A549 (cell line): ENCODE results near the gene PRC1.

Source experiments
- CBX2 ChIP-seq: fragments of 200-600 bp; sonication (generic); IDR thresholded peaks from 2 replicates; pipeline ENCODE4 v1.6.1; 2016; ENCODE audit warnings: low read depth, mild to moderate bottlenecking, borderline replicate concordance
- CHD4 ChIP-seq: fragments of 200-600 bp; sonication (generic); IDR thresholded peaks from 2 replicates; pipeline ENCODE4 v1.6.1; 2016; ENCODE audit warnings: antibody characterized with exemption, mild to moderate bottlenecking, borderline replicate concordance
- CTCF ChIP-seq: fragments of >200 bp; sonication (Bioruptor Twin); formaldehyde crosslinking; IDR thresholded peaks from 3 replicates; pipeline ENCODE4 v1.5.1; 2016
- ESRRA ChIP-seq: fragments of 150-350 bp; IDR thresholded peaks from 2 replicates; pipeline ENCODE4 v1.6.1; 2014; ENCODE audit warnings: mild to moderate bottlenecking, low read length, borderline replicate concordance
- HES2 ChIP-seq: fragments of >200 bp; sonication (Bioruptor Twin); formaldehyde crosslinking; IDR thresholded peaks from 2 replicates; pipeline ENCODE4 v1.6.1; 2016
- HOXA7 ChIP-seq: fragments of 250-450 bp; sonication (Bioruptor Pico); IDR thresholded peaks from 2 replicates; pipeline ENCODE4 v1.5.0; 2020; ENCODE audit warnings: mild to moderate bottlenecking, moderate library complexity
- KDM1A ChIP-seq: fragments of 200-600 bp; sonication (generic); IDR thresholded peaks from 2 replicates; pipeline ENCODE4 v1.6.1; 2016; ENCODE audit warnings: low read depth, mild to moderate bottlenecking
- MAX ChIP-seq: IDR thresholded peaks from 2 replicates; pipeline ENCODE4 v1.6.1; 2012
- POLR2A ChIP-seq: IDR thresholded peaks from 2 replicates; pipeline ENCODE4 v1.6.1; 2012; ENCODE audit warnings: mild to moderate bottlenecking, low read length
- RAD21 ChIP-seq, 2 experiments: fragments of >200 bp in 1 of 2; sonication (Bioruptor Twin) in 1 of 2; formaldehyde crosslinking in 1 of 2; IDR thresholded peaks in 1 of 2; conservative IDR thresholded peaks in 1 of 2; 2 replicates in 1 of 2; 3 replicates in 1 of 2; pipeline ENCODE4 v1.6.1; 2012 to 2018; ENCODE audit warnings: inconsistent platforms in 1 of 2
- REST ChIP-seq: fragments of 200-600 bp; sonication (generic); IDR thresholded peaks from 2 replicates; pipeline ENCODE4 v1.6.1; 2016; ENCODE audit warnings: antibody characterized with exemption, mild to moderate bottlenecking, moderate library complexity
- TP53 ChIP-seq: fragments of 250-450 bp; sonication (Bioruptor Pico); IDR thresholded peaks from 2 replicates; pipeline ENCODE4 v1.5.0; 2021; ENCODE audit warnings: mild to moderate bottlenecking, moderate library complexity
- USF2 ChIP-seq: fragments of 450-650 bp; IDR thresholded peaks from 2 replicates; pipeline ENCODE4 v1.6.1; 2014; ENCODE audit warnings: antibody characterized with exemption
- ZC3H11A ChIP-seq: fragments of 450-650 bp; IDR thresholded peaks from 2 replicates; pipeline ENCODE4 v1.6.1; 2014; ENCODE audit warnings: antibody characterized with exemption, mild to moderate bottlenecking

GRCh38 chr15:91032919-91033803 is 38.8 kb upstream of the PRC1 start:
- TF ChIP-seq KDM1A: no peak
- TF ChIP-seq POLR2A: no peak
- TF ChIP-seq CTCF: peak; percentile 62
- no peak for TF ChIP-seq ESRRA
- TF ChIP-seq USF2: no peak
- no peak for TF ChIP-seq HES2
- peak; percentile 52 to 60 for TF ChIP-seq RAD21 (conservative IDR thresholded peaks at IDR 0.05 in 1 of 2, IDR thresholded peaks at IDR 0.05 in 1 of 2)
- no peak for TF ChIP-seq ZC3H11A
- no peak for TF ChIP-seq HOXA7
- no peak for TF ChIP-seq TP53 (CRISPR knock-in tag)
- TF ChIP-seq MAX: peak; percentile 37; the same call in 1 of the 2 replicates
- TF ChIP-seq CBX2: no peak
- TF ChIP-seq CHD4: no peak
- TF ChIP-seq REST: no peak
